MCF 10A (cell line): ENCODE results near the gene TAS2R40. TPM values are rescaled to one million over a fixed set of nuclear protein-coding genes. Genes with fewer than 3 reads are reported as not detected.

Experiments
- BruUV-seq: library from RNA; stranded (reverse); fragments of 400-500 nt; replicated peaks from 2 replicates; lab custom pipeline; 2021; lab: Mats Ljungman, UMichigan
- CTCF ChIA-PET: fragments of 300-600 bp; sonication (Branson Sonifier 250); formaldehyde crosslinking; extraction: SDS; loops from one replicate; lab custom pipeline; 2021; ENCODE audit warnings: antibody characterized with exemption, inconsistent platforms; lab: Yijun Ruan, JAX
- POLR2A ChIA-PET: fragments of 300-600, 350-650 bp; sonication (Branson Sonifier 250); formaldehyde crosslinking; extraction: SDS; loops from one replicate; lab custom pipeline; 2020; ENCODE audit warnings: antibody characterized with exemption, inconsistent platforms; lab: Yijun Ruan, JAX
- DNase-seq: peaks from one replicate; pipeline ENCODE4 v3.0.0-alpha.2; 2018; ENCODE audit not compliant: unreplicated experiment
- H3K27ac Mint-ChIP-seq: one replicate; pipeline ENCODE4 v1.8.0; 2022; ENCODE audit warnings: mild to moderate bottlenecking, low read depth, mixed read lengths; ENCODE audit not compliant: unreplicated experiment
- H3K27me3 Mint-ChIP-seq: one replicate; pipeline ENCODE4 v1.8.0; 2022; ENCODE audit warnings: mixed read lengths; ENCODE audit not compliant: insufficient read depth, unreplicated experiment
- H3K36me3 Mint-ChIP-seq: one replicate; pipeline ENCODE4 v1.8.0; 2022; ENCODE audit warnings: mild to moderate bottlenecking, moderate library complexity, mixed read lengths; ENCODE audit not compliant: insufficient read depth, unreplicated experiment
- H3K4me1 Mint-ChIP-seq: one replicate; pipeline ENCODE4 v1.8.0; 2022; ENCODE audit warnings: mixed read lengths; ENCODE audit not compliant: insufficient read depth, unreplicated experiment
- H3K4me3 Mint-ChIP-seq: one replicate; pipeline ENCODE4 v1.8.0; 2022; ENCODE audit warnings: mild to moderate bottlenecking, moderate library complexity, mixed read lengths; ENCODE audit not compliant: unreplicated experiment
- H3K9me3 Mint-ChIP-seq: one replicate; pipeline ENCODE4 v1.8.0; 2022; ENCODE audit warnings: mixed read lengths; ENCODE audit not compliant: unreplicated experiment
- CTCF ChIP-seq: fragments of 200-600 bp; IDR thresholded peaks from one replicate; pipeline ENCODE4 v1.8.0; 2022; ENCODE audit warnings: antibody characterized with exemption, mild to moderate bottlenecking; ENCODE audit not compliant: unreplicated experiment
- intact Hi-C: fragments of 100-400 bp; cut with micrococcal nuclease; formaldehyde crosslinking; loops from 2 replicates; pipeline ENCODE4 v1.14.1; 2022
- total RNA-seq: library from RNA; stranded (reverse); gene quantifications from 2 replicates; pipeline ENCODE4 v1.2.3, GENCODE V29; 2022

TAS2R40 gene
- total RNA-seq, 1 experiment from 2014 or later = not detected

- Mint-ChIP-seq H3K4me3 (no peak overlapping the region), H3K9me3 (no peaks in the 10 kb centered on the region), H3K4me1 (peaks cover 12% of the 10 kb centered on the region), H3K36me3 (no peaks in the 10 kb centered on the region), H3K27me3 (no peaks in the 10 kb centered on the region), H3K27ac (no peak overlapping the region)
- intact Hi-C loops = no loop called here
- no TSS peak for BruUV-seq
- ChIA-PET CTCF (interaction anchor here (0.7 to 11.8 kb wide), 3 partner anchors 15 to 42 kb away, joined by 3 to 128 read pairs (median 4); no protein-coding TSS in a partner anchor), POLR2A (no interaction called here)
- DNase-seq = no peak
- no peak for TF ChIP-seq CTCF
These were observed 35.1 kb downstream of the TAS2R40 start for GRCh38 chr7:143256932-143257331.

GRCh38 chr7:143257501-143257900, 35.7 kb downstream of the TAS2R40 start:
- ChIA-PET POLR2A (interaction anchor here (0.6 kb wide), 1 partner anchor 257 kb away, joined by 3 read pairs; no protein-coding TSS in a partner anchor), CTCF (interaction anchor here (0.7 to 11.8 kb wide), 3 partner anchors 16 to 42 kb away, joined by 3 to 128 read pairs (median 4); no protein-coding TSS in a partner anchor)
- peak; percentile 27 for DNase-seq
- TF ChIP-seq CTCF = no peak
- no TSS peak for BruUV-seq
- no peaks in the 10 kb centered on the region for H3K9me3 Mint-ChIP-seq
- H3K4me1 Mint-ChIP-seq = peaks cover 12% of the 10 kb centered on the region
- no peaks in the 10 kb centered on the region for H3K36me3 Mint-ChIP-seq
- no peak overlapping the region for H3K27ac Mint-ChIP-seq
- no peak overlapping the region for H3K4me3 Mint-ChIP-seq
- no peaks in the 10 kb centered on the region for H3K27me3 Mint-ChIP-seq
- intact Hi-C loops = no loop called here

GRCh38 chr7:143258831-143259230, 37.0 kb downstream of the TAS2R40 start:
- POLR2A ChIA-PET = interaction anchor here (0.6 to 0.8 kb wide), 2 partner anchors 18 to 151 kb away, joined by 3 read pairs; no protein-coding TSS in a partner anchor
- no peak for DNase-seq
- CTCF ChIA-PET = interaction anchor here (0.8 to 11.8 kb wide), 4 partner anchors 17 to 256 kb away, joined by 3 to 128 read pairs (median 20); no protein-coding TSS in a partner anchor
- peaks cover 15% of the 10 kb centered on the region for H3K4me1 Mint-ChIP-seq
- BruUV-seq = no TSS peak
- H3K27me3 Mint-ChIP-seq = no peaks in the 10 kb centered on the region
- intact Hi-C loops = no loop called here
- H3K27ac Mint-ChIP-seq = no peak overlapping the region
- no peaks in the 10 kb centered on the region for H3K9me3 Mint-ChIP-seq
- no peak for TF ChIP-seq CTCF
- no peaks in the 10 kb centered on the region for H3K36me3 Mint-ChIP-seq
- no peak overlapping the region for H3K4me3 Mint-ChIP-seq

GRCh38 chr7:143259765-143260164, 37.9 kb downstream of the TAS2R40 start:
- intact Hi-C loops = no loop called here
- Mint-ChIP-seq H3K4me1 (peaks cover 25% of the 10 kb centered on the region), H3K4me3 (no peak overlapping the region), H3K9me3 (no peaks in the 10 kb centered on the region), H3K36me3 (peaks cover 6% of the 10 kb centered on the region), H3K27ac (peak overlapping the region; percentile 32), H3K27me3 (no peaks in the 10 kb centered on the region)
- ChIA-PET CTCF (interaction anchor here (0.6 to 11.8 kb wide), 3 partner anchors 18 to 157 kb away, joined by 3 to 128 read pairs (median 37); no protein-coding TSS in a partner anchor), POLR2A (interaction anchor here (1.2 kb wide), 1 partner anchor 19 kb away, joined by 4 read pairs; no protein-coding TSS in a partner anchor)
- TF ChIP-seq CTCF = no peak
- BruUV-seq = no TSS peak
- DNase-seq = peak; percentile 51
